AG04449 (cell line): Measurements from ENCODE around the gene SLC35B2.

Experiments used
- CTCF ChIA-PET: fragments of 350-600 bp; formaldehyde crosslinking; extraction: SDS; loops from one replicate; lab custom pipeline; 2021; ENCODE audit warnings: antibody characterized with exemption; lab: Yijun Ruan, JAX
- POLR2A ChIA-PET: fragments of 400-600, 350-600 bp; formaldehyde crosslinking; extraction: SDS; loops from one replicate; lab custom pipeline; 2020; ENCODE audit warnings: antibody characterized with exemption, inconsistent platforms; lab: Yijun Ruan, JAX
- DNase-seq: peaks from one replicate; pipeline ENCODE4 v3.0.0-alpha.2; 2010; ENCODE audit warnings: low read depth, low spot score
- H3K4me3 ChIP-seq: 2 replicates; pipeline ENCODE4 v1.5.1; 2011; ENCODE audit warnings: low read depth, mild to moderate bottlenecking, control low read depth, low read length
- CTCF ChIP-seq: IDR thresholded peaks from one replicate; pipeline ENCODE4 v1.5.1; 2011; ENCODE audit warnings: mild to moderate bottlenecking, moderate library complexity, low read length, control low read depth, inconsistent platforms; ENCODE audit not compliant: insufficient read depth; ENCODE audit errors: missing control alignments

Gene SLC35B2

GRCh38 chr6:44258325-44258863 lies 1.1 kb upstream of the SLC35B2 start:
- DNase-seq: no peak
- CTCF ChIA-PET: interaction anchor here (1.0 to 4.3 kb wide), 4 partner anchors 10 to 78 kb away, joined by 3 to 54 read pairs (median 3); partner anchors contain the start of gene TMEM151B
- POLR2A ChIA-PET: no interaction called here
- no peak for TF ChIP-seq CTCF
- H3K4me3 ChIP-seq: no peak overlapping the region

- CTCF ChIA-PET: interaction anchor here (1.0 to 4.3 kb wide), 7 partner anchors 11 to 94 kb away, joined by 3 to 54 read pairs (median 3); partner anchors contain the start of genes HSP90AB1 and TMEM151B
- no peak for DNase-seq
- no peak for TF ChIP-seq CTCF
- POLR2A ChIA-PET: interaction anchor here (3.4 kb wide), 1 partner anchor 11 kb away, joined by 109 read pairs; the partner anchor contains the start of gene HSP90AB1
- peak overlapping the region; percentile 88 for H3K4me3 ChIP-seq
Measured at GRCh38 chr6:44257753-44258324, 511 bp upstream of the SLC35B2 start.

- H3K4me3 ChIP-seq: peak overlapping the region; percentile 88
- ChIA-PET CTCF (interaction anchor here (0.5 to 7.4 kb wide), 24 partner anchors 10 to 158 kb away, joined by 3 to 73 read pairs (median 4); partner anchors contain the start of genes AARS2, CAPN11, HSP90AB1 and TMEM151B), POLR2A (interaction anchor here (0.7 to 3.4 kb wide), 3 partner anchors 9 to 84 kb away, joined by 3 to 109 read pairs (median 3); partner anchors contain the start of gene HSP90AB1)
- TF ChIP-seq CTCF: no peak
- DNase-seq: no peak
Measured at GRCh38 chr6:44256775-44257024, 628 bp downstream of the SLC35B2 start.

DNA sequence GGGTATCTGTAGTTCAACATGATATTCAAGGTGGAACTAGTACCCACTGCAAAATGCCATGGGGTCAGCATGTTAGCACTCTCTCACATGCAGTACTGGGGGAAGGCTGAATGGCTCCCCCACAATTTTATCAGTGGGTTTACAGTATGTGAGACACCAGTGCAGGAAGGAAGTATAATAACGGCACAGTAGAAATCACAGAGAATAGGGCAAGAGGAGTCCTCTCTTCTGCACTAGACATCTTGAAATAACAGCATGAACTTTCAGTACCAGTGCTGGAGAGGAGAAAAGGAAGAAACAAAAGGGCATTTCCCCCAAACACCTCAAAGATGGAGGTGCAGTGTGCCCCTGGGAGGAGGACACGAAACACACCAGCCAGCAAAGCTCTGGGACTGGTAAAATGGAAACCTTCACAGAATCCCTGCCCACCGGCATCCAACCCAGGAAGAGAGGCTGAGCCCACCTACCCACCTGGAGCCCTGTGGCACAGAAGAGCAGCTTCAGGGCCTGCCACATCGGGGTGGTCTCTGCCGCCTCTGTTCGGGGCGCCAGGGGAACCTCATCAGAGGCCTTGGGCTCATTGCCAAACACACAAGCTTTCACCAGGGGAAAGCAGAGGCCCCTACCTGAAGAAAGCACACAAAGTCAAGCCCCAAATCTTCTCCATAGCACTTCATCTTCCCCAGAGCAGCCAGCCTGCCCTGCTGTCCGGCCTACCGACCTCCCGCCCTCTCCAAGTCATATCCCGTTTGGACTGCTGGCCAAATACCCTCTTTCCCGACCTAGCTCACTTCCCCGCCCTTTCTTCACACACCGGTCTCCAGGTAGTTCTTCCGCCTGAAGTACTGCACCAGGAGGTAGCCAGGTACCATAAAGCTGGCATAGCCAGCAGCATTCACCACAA lies 1.2 kb downstream of the SLC35B2 start:
- ChIA-PET CTCF (interaction anchor here (0.7 to 7.4 kb wide), 22 partner anchors 9 to 158 kb away, joined by 3 to 73 read pairs (median 4); partner anchors contain the start of genes CAPN11, HSP90AB1 and TMEM151B), POLR2A (interaction anchor here (0.7 to 3.4 kb wide), 3 partner anchors 9 to 83 kb away, joined by 3 to 109 read pairs (median 3); partner anchors contain the start of gene HSP90AB1)
- H3K4me3 ChIP-seq: peak overlapping the region; percentile 88
- TF ChIP-seq CTCF: no peak
- no peak for DNase-seq

- ChIA-PET POLR2A (interaction anchor here (0.6 to 3.4 kb wide), 4 partner anchors 8 to 32 kb away, joined by 3 to 109 read pairs (median 3); partner anchors contain the start of genes HSP90AB1 and SLC29A1), CTCF (interaction anchor here (0.8 to 7.4 kb wide), 11 partner anchors 8 to 157 kb away, joined by 3 to 73 read pairs (median 13); partner anchors contain the start of genes HSP90AB1 and TMEM151B)
- no peak for DNase-seq
- H3K4me3 ChIP-seq: peak overlapping the region; percentile 20; the same call in 1 of the 2 replicates
- no peak for TF ChIP-seq CTCF
Measured at GRCh38 chr6:44255105-44255808, 2.1 kb downstream of the SLC35B2 start.
